NCI-H2107 (cell line): Measurements from ENCODE around the gene KDM5A.

Experiments used
- DNase-seq: peaks from one replicate; lab custom pipeline; 2025; lab: John Stamatoyannopoulos, UW

KDM5A gene

GRCh38 chr12:272942-273341, 116.2 kb downstream of the KDM5A start:
- DNase-seq: no peak

GRCh38 chr12:271161-271560, 118.0 kb downstream of the KDM5A start:
- no peak for DNase-seq

GRCh38 chr12:269191-269590, 119.9 kb downstream of the KDM5A start:
- DNase-seq: no peak

GRCh38 chr12:268483-268840, 120.7 kb downstream of the KDM5A start:
- DNase-seq: no peak

GRCh38 chr12:267581-268482, 121.3 kb downstream of the KDM5A start:
- no peak for DNase-seq

- no peak for DNase-seq
Observed at GRCh38 chr12:265096-265495, 124.0 kb downstream of the KDM5A start.

GRCh38 chr12:264269-264668, 124.9 kb downstream of the KDM5A start:
- DNase-seq: no peak

GRCh38 chr12:263574-263973, 125.5 kb downstream of the KDM5A start:
- no peak for DNase-seq

GRCh38 chr12:262817-263216, 126.3 kb downstream of the KDM5A start, which contains the start of gene SLC6A13:
Gene SLC6A13, minus strand, starts transcription at chr12:262836. Its CDS starts 2,784 bp downstream, at chr12:260052.
- no peak for DNase-seq

- no peak for DNase-seq
Observed at GRCh38 chr12:262113-262512, 127.0 kb downstream of the KDM5A start.

GRCh38 chr12:257521-258321, 131.4 kb downstream of the KDM5A start:
- DNase-seq: no peak

GRCh38 chr12:256958-257357, 132.2 kb downstream of the KDM5A start:
- no peak for DNase-seq

GRCh38 chr12:256225-256624, 132.9 kb downstream of the KDM5A start:
- no peak for DNase-seq

- no peak for DNase-seq
Observed at GRCh38 chr12:254912-255311, 134.2 kb downstream of the KDM5A start.

- no peak for DNase-seq
Observed at GRCh38 chr12:254039-254438, 135.1 kb downstream of the KDM5A start.

- DNase-seq: no peak
Observed at GRCh38 chr12:253116-253831, 135.8 kb downstream of the KDM5A start.

GRCh38 chr12:252636-253035, 136.5 kb downstream of the KDM5A start:
- no peak for DNase-seq

GRCh38 chr12:247271-247670, 141.8 kb downstream of the KDM5A start:
- no peak for DNase-seq

GRCh38 chr12:243381-243780, 145.7 kb downstream of the KDM5A start:
- DNase-seq: no peak

- no peak for DNase-seq
Observed at GRCh38 chr12:242496-242895, 146.6 kb downstream of the KDM5A start.

GRCh38 chr12:241266-241665, 147.9 kb downstream of the KDM5A start:
- no peak for DNase-seq

GRCh38 chr12:240566-240965, 148.6 kb downstream of the KDM5A start:
- no peak for DNase-seq
